ENCODE results near the gene KCNK1. TPM values are rescaled to one million over a fixed set of nuclear protein-coding genes. Genes with fewer than 3 reads are reported as not detected.

KCNK1 gene
- total RNA-seq, 2 donors from 2014 or later, result 5.2 to 6.3 TPM

- Histone ChIP-seq H3K4me3 (no peak overlapping the region), H3K4me1 (no peaks in the 10 kb centered on the region), H3K27me3 (no peaks in the 10 kb centered on the region), H3K36me3 (replicated peaks in 1 of 2; ENCODE audit: insufficient read depth in 1 of 2, low read depth in 2 of 2) (no peaks in the 10 kb centered on the region), H3K9me3 (no peaks in the 10 kb centered on the region), H3K27ac (no peak overlapping the region)
- no peak for DNase-seq
- intact Hi-C loops (cut with DNase I), result no loop called here
- WGBS, 2 donors, result 89 to 96% methylated on average over 2 of the region's 2 CpGs
- ATAC-seq, result no peak
- TF ChIP-seq, protein P1, sequence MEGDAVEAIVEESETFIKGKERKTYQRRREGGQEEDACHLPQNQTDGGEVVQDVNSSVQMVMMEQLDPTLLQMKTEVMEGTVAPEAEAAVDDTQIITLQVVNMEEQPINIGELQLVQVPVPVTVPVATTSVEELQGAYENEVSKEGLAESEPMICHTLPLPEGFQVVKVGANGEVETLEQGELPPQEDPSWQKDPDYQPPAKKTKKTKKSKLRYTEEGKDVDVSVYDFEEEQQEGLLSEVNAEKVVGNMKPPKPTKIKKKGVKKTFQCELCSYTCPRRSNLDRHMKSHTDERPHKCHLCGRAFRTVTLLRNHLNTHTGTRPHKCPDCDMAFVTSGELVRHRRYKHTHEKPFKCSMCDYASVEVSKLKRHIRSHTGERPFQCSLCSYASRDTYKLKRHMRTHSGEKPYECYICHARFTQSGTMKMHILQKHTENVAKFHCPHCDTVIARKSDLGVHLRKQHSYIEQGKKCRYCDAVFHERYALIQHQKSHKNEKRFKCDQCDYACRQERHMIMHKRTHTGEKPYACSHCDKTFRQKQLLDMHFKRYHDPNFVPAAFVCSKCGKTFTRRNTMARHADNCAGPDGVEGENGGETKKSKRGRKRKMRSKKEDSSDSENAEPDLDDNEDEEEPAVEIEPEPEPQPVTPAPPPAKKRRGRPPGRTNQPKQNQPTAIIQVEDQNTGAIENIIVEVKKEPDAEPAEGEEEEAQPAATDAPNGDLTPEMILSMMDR (IDR thresholded peaks at IDR 0.05), result no peak
- no peak for TF ChIP-seq POLR2A (IDR thresholded peaks at IDR 0.05)
Measured at GRCh38 chr1:233625087-233625486, 11.2 kb downstream of the KCNK1 start.

DNA sequence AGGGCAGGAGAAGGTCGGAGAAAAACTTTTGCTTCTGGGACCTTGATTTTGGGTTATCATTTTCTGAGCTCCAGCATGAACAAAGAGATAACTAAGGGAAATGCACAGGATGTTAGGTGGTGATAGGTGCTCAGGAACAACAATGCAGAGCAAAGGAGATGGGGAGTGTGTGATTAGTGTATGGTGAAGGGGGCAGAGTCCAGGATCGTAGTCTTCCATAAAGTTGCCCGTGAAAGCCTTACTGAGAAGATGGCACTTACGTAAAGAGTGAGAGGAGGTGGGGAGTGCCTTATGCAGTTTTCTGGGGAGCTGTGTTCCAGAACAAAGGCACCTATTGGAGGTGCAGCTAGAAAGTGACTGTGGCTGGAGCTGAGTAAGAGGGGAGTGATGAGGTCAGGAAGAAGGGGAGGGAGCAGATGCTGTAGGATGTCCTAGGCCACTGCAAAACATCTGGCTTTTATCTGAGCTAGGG, 11.6 kb downstream of the KCNK1 start:
- no peak for ATAC-seq
- H3K4me3 ChIP-seq, result no peak overlapping the region

GRCh38 chr1:233627376-233627775, 13.5 kb downstream of the KCNK1 start:
- Histone ChIP-seq H3K4me1 (no peaks in the 10 kb centered on the region), H3K9me3 (no peaks in the 10 kb centered on the region), H3K27me3 (no peaks in the 10 kb centered on the region), H3K36me3 (replicated peaks in 1 of 2; ENCODE audit: insufficient read depth in 1 of 2, low read depth in 2 of 2) (no peaks in the 10 kb centered on the region), H3K4me3 (no peak overlapping the region), H3K27ac (no peak overlapping the region)
- TF ChIP-seq, protein P1 (IDR thresholded peaks at IDR 0.05), result no peak
- no peak for TF ChIP-seq POLR2A (IDR thresholded peaks at IDR 0.05)
- DNase-seq (no peak), ATAC-seq (no peak)
- 87 to 93% methylated on average over 11 of the region's 11 CpGs for WGBS, 2 donors
- intact Hi-C loops (cut with DNase I), result no loop called here

More for the DNA sequence above, 11.6 kb downstream of the KCNK1 start:
- no peaks in the 10 kb centered on the region for H3K27me3 ChIP-seq
- TF ChIP-seq, protein P1 (IDR thresholded peaks at IDR 0.05), result no peak
- TF ChIP-seq POLR2A (IDR thresholded peaks at IDR 0.05), result no peak
- H3K4me1 ChIP-seq, result no peaks in the 10 kb centered on the region
- H3K36me3 ChIP-seq (replicated peaks in 1 of 2; ENCODE audit: insufficient read depth in 1 of 2, low read depth in 2 of 2), result no peaks in the 10 kb centered on the region
- no peak for DNase-seq
- no peak overlapping the region for H3K27ac ChIP-seq
- whole genome bisulfite sequencing, 2 donors, result 77 to 84% methylated on average over 4 of the region's 4 CpGs
- H3K9me3 ChIP-seq, result no peaks in the 10 kb centered on the region
- intact Hi-C loops (cut with DNase I), result no loop called here

- no peak for TF ChIP-seq POLR2A (IDR thresholded peaks at IDR 0.05)
- TF ChIP-seq, protein P1 (IDR thresholded peaks at IDR 0.05), result no peak
- intact Hi-C loops (cut with DNase I), result no loop called here
- Histone ChIP-seq H3K27me3 (no peaks in the 10 kb centered on the region), H3K4me1 (no peaks in the 10 kb centered on the region), H3K36me3 (replicated peaks in 1 of 2; ENCODE audit: insufficient read depth in 1 of 2, low read depth in 2 of 2) (no peaks in the 10 kb centered on the region), H3K27ac (no peak overlapping the region), H3K4me3 (no peak overlapping the region), H3K9me3 (no peaks in the 10 kb centered on the region)
- WGBS, 2 donors, result 91 to 97% methylated on average over 4 of the region's 4 CpGs
- no peak for DNase-seq
- ATAC-seq, result no peak
Measured at GRCh38 chr1:233627823-233628222, 13.9 kb downstream of the KCNK1 start.

DNA sequence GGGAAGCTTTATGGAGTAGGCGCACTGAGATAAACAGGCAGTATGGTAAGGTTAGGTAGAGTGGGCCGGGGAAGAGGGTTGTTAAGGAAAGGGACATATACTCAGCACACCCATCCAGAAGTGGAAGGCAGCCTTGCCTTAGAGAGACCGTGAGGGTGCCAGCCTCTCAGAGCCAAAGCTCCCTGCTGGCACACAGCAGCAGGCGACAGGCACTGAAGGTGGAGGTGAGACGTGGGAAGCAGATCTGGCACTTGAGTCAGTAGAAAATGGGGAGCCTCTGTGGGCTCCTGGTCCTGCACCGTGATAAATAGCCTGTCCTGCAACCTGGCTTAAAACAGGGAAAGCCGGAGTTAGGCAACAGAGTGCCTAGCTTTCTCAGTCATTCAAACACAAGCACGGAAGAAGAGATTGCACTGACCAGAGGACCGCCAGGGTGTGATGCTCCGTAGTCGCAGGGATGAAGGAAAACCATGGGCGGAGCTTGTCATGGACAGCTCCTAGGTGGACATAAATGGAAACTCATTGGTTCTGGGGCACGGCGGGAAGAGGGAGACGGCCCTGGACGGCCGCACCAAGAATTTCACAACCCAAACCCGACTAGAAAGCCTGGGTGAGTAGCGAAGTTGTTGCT, 15.5 kb downstream of the KCNK1 start:
- Histone ChIP-seq H3K36me3 (replicated peaks in 1 of 2; ENCODE audit: insufficient read depth in 1 of 2, low read depth in 2 of 2) (no peaks in the 10 kb centered on the region), H3K4me3 (no peak overlapping the region), H3K27ac (no peak overlapping the region), H3K27me3 (no peaks in the 10 kb centered on the region), H3K9me3 (no peaks in the 10 kb centered on the region), H3K4me1 (no peaks in the 10 kb centered on the region)
- ATAC-seq (no peak), DNase-seq (no peak)
- no peak for TF ChIP-seq POLR2A (IDR thresholded peaks at IDR 0.05)
- TF ChIP-seq, protein P1 (IDR thresholded peaks at IDR 0.05), result no peak
- 90 to 94% methylated on average over 19 of the region's 19 CpGs for WGBS, 2 donors
- intact Hi-C loops (cut with DNase I), result no loop called here
